ENCODE results near the gene ADAMTSL2.

Gene ADAMTSL2

GRCh38 chr9:133578524-133579441, 44.3 kb downstream of the ADAMTSL2 start:
- Histone ChIP-seq H3K4me3 (ENCODE audit: low read depth, low read length) (no peak overlapping the region), H3K27me3 (ENCODE audit: insufficient read depth, low read length) (no peaks in the 10 kb centered on the region), H3K27ac (ENCODE audit: low read depth, low read length) (no peak overlapping the region)

GRCh38 chr9:133579601-133580418, 45.3 kb downstream of the ADAMTSL2 start:
- Histone ChIP-seq H3K4me3 (ENCODE audit: low read depth, low read length) (no peak overlapping the region), H2AFZ (ENCODE audit: low read length, unreplicated experiment) (no peak overlapping the region), H3K27me3 (ENCODE audit: insufficient read depth, low read length) (peaks cover 3% of the 10 kb centered on the region; the same call in 1 of the 2 replicates), H3K4me1 (ENCODE audit: control insufficient read depth, insufficient read depth, low read length, unreplicated experiment) (peaks cover 8% of the 10 kb centered on the region), H3K79me2 (ENCODE audit: control insufficient read depth, insufficient read depth, low read length, unreplicated experiment) (no peaks in the 10 kb centered on the region), H3K36me3 (ENCODE audit: insufficient read depth, low read length) (no peaks in the 10 kb centered on the region), H3K27ac (ENCODE audit: low read depth, low read length) (no peak overlapping the region)

More at GRCh38 chr9:133578524-133579441, 44.3 kb downstream of the ADAMTSL2 start:
- no peaks in the 10 kb centered on the region for H3K79me2 ChIP-seq (ENCODE audit: control insufficient read depth, insufficient read depth, low read length, unreplicated experiment)
- no peaks in the 10 kb centered on the region for H3K36me3 ChIP-seq (ENCODE audit: insufficient read depth, low read length)
- H3K4me1 ChIP-seq (ENCODE audit: control insufficient read depth, insufficient read depth, low read length, unreplicated experiment) = peaks cover 8% of the 10 kb centered on the region
- no peak overlapping the region for H2AFZ ChIP-seq (ENCODE audit: low read length, unreplicated experiment)

- H3K27me3 ChIP-seq (ENCODE audit: insufficient read depth, low read length) = peaks cover 8% of the 10 kb centered on the region
- H3K4me1 ChIP-seq (ENCODE audit: control insufficient read depth, insufficient read depth, low read length, unreplicated experiment) = peaks cover 8% of the 10 kb centered on the region
- H2AFZ ChIP-seq (ENCODE audit: low read length, unreplicated experiment) = no peak overlapping the region
- H3K27ac ChIP-seq (ENCODE audit: low read depth, low read length) = no peak overlapping the region
- H3K36me3 ChIP-seq (ENCODE audit: insufficient read depth, low read length) = no peaks in the 10 kb centered on the region
- no peaks in the 10 kb centered on the region for H3K79me2 ChIP-seq (ENCODE audit: control insufficient read depth, insufficient read depth, low read length, unreplicated experiment)
- no peak overlapping the region for H3K4me3 ChIP-seq (ENCODE audit: low read depth, low read length)
Observed at GRCh38 chr9:133580419-133580738, 45.9 kb downstream of the ADAMTSL2 start.

- Histone ChIP-seq H3K27me3 (ENCODE audit: insufficient read depth, low read length) (peaks cover 15% of the 10 kb centered on the region), H3K4me1 (ENCODE audit: control insufficient read depth, insufficient read depth, low read length, unreplicated experiment) (peaks cover 8% of the 10 kb centered on the region), H3K79me2 (ENCODE audit: control insufficient read depth, insufficient read depth, low read length, unreplicated experiment) (no peaks in the 10 kb centered on the region), H2AFZ (ENCODE audit: low read length, unreplicated experiment) (no peak overlapping the region), H3K36me3 (ENCODE audit: insufficient read depth, low read length) (no peaks in the 10 kb centered on the region), H3K27ac (ENCODE audit: low read depth, low read length) (no peak overlapping the region), H3K4me3 (ENCODE audit: low read depth, low read length) (no peak overlapping the region)
Observed at GRCh38 chr9:133581011-133581410, 46.5 kb downstream of the ADAMTSL2 start.

- Histone ChIP-seq H3K27me3 (ENCODE audit: insufficient read depth, low read length) (peaks cover 20% of the 10 kb centered on the region), H3K4me1 (ENCODE audit: control insufficient read depth, insufficient read depth, low read length, unreplicated experiment) (peaks cover 3% of the 10 kb centered on the region), H3K27ac (ENCODE audit: low read depth, low read length) (no peak overlapping the region), H3K79me2 (ENCODE audit: control insufficient read depth, insufficient read depth, low read length, unreplicated experiment) (no peaks in the 10 kb centered on the region), H3K36me3 (ENCODE audit: insufficient read depth, low read length) (no peaks in the 10 kb centered on the region), H3K4me3 (ENCODE audit: low read depth, low read length) (no peak overlapping the region), H2AFZ (ENCODE audit: low read length, unreplicated experiment) (no peak overlapping the region)
Observed at GRCh38 chr9:133581513-133582343, 47.2 kb downstream of the ADAMTSL2 start.

GRCh38 chr9:133582501-133583045, 48.1 kb downstream of the ADAMTSL2 start:
- peaks cover 20% of the 10 kb centered on the region for H3K27me3 ChIP-seq (ENCODE audit: insufficient read depth, low read length)
- H3K27ac ChIP-seq (ENCODE audit: low read depth, low read length) = no peak overlapping the region
- no peak overlapping the region for H2AFZ ChIP-seq (ENCODE audit: low read length, unreplicated experiment)
- no peak overlapping the region for H3K4me3 ChIP-seq (ENCODE audit: low read depth, low read length)
- H3K79me2 ChIP-seq (ENCODE audit: control insufficient read depth, insufficient read depth, low read length, unreplicated experiment) = no peaks in the 10 kb centered on the region
- H3K36me3 ChIP-seq (ENCODE audit: insufficient read depth, low read length) = no peaks in the 10 kb centered on the region
- H3K4me1 ChIP-seq (ENCODE audit: control insufficient read depth, insufficient read depth, low read length, unreplicated experiment) = no peaks in the 10 kb centered on the region

- Histone ChIP-seq H2AFZ (ENCODE audit: low read length, unreplicated experiment) (no peak overlapping the region), H3K27ac (ENCODE audit: low read depth, low read length) (no peak overlapping the region), H3K4me3 (ENCODE audit: low read depth, low read length) (no peak overlapping the region), H3K79me2 (ENCODE audit: control insufficient read depth, insufficient read depth, low read length, unreplicated experiment) (no peaks in the 10 kb centered on the region), H3K36me3 (ENCODE audit: insufficient read depth, low read length) (no peaks in the 10 kb centered on the region), H3K27me3 (ENCODE audit: insufficient read depth, low read length) (peaks cover 20% of the 10 kb centered on the region), H3K4me1 (ENCODE audit: control insufficient read depth, insufficient read depth, low read length, unreplicated experiment) (no peaks in the 10 kb centered on the region)
Observed at GRCh38 chr9:133583111-133583510, 48.6 kb downstream of the ADAMTSL2 start.

- Histone ChIP-seq H3K4me1 (ENCODE audit: control insufficient read depth, insufficient read depth, low read length, unreplicated experiment) (no peaks in the 10 kb centered on the region), H3K79me2 (ENCODE audit: control insufficient read depth, insufficient read depth, low read length, unreplicated experiment) (no peaks in the 10 kb centered on the region), H2AFZ (ENCODE audit: low read length, unreplicated experiment) (no peak overlapping the region), H3K36me3 (ENCODE audit: insufficient read depth, low read length) (no peaks in the 10 kb centered on the region), H3K27ac (ENCODE audit: low read depth, low read length) (no peak overlapping the region), H3K27me3 (ENCODE audit: insufficient read depth, low read length) (peaks cover 20% of the 10 kb centered on the region), H3K4me3 (ENCODE audit: low read depth, low read length) (no peak overlapping the region)
Observed at GRCh38 chr9:133583586-133583985, 49.1 kb downstream of the ADAMTSL2 start.

GRCh38 chr9:133584167-133584558, 49.7 kb downstream of the ADAMTSL2 start:
- Histone ChIP-seq H3K27ac (ENCODE audit: low read depth, low read length) (no peak overlapping the region), H3K4me3 (ENCODE audit: low read depth, low read length) (no peak overlapping the region), H3K36me3 (ENCODE audit: insufficient read depth, low read length) (no peaks in the 10 kb centered on the region), H2AFZ (ENCODE audit: low read length, unreplicated experiment) (no peak overlapping the region), H3K27me3 (ENCODE audit: insufficient read depth, low read length) (peaks cover 20% of the 10 kb centered on the region), H3K79me2 (ENCODE audit: control insufficient read depth, insufficient read depth, low read length, unreplicated experiment) (no peaks in the 10 kb centered on the region), H3K4me1 (ENCODE audit: control insufficient read depth, insufficient read depth, low read length, unreplicated experiment) (no peaks in the 10 kb centered on the region)
